Activated naive CD8-positive, alpha-beta T cell treated with anti-CD3 and anti-CD28 coated beads for 36 hours (primary cell): ENCODE data around the gene DCHS2. TPM values are rescaled to one million over a fixed set of nuclear protein-coding genes. Genes with fewer than 3 reads are reported as not detected.

Experiments
- DNase-seq: peaks from one replicate; pipeline ENCODE4 v3.0.0; 2021
- H3K27ac Mint-ChIP-seq: one replicate; pipeline ENCODE4 v1.8.0; 2022; ENCODE audit warnings: mild to moderate bottlenecking, moderate library complexity, mixed read lengths
- H3K27me3 Mint-ChIP-seq: one replicate; pipeline ENCODE4 v1.8.0; 2022; ENCODE audit warnings: mild to moderate bottlenecking, mixed read lengths
- H3K36me3 Mint-ChIP-seq: one replicate; pipeline ENCODE4 v1.8.0; 2021; ENCODE audit warnings: mild to moderate bottlenecking, mixed read lengths
- H3K4me1 Mint-ChIP-seq: one replicate; pipeline ENCODE4 v1.8.0; 2021; ENCODE audit warnings: mixed read lengths
- H3K4me3 Mint-ChIP-seq: one replicate; pipeline ENCODE4 v1.8.0; 2022; ENCODE audit warnings: mild to moderate bottlenecking, moderate library complexity, mixed read lengths
- H3K9me3 Mint-ChIP-seq: one replicate; pipeline ENCODE4 v1.8.0; 2022; ENCODE audit warnings: mixed read lengths
- total RNA-seq, 2 experiments: library from RNA; stranded (reverse); gene quantifications; one replicate each; pipeline ENCODE4 v1.2.3, GENCODE V29; 2021

Gene DCHS2
- total RNA-seq, 2 experiments from 2014 or later, result not detected

DNA sequence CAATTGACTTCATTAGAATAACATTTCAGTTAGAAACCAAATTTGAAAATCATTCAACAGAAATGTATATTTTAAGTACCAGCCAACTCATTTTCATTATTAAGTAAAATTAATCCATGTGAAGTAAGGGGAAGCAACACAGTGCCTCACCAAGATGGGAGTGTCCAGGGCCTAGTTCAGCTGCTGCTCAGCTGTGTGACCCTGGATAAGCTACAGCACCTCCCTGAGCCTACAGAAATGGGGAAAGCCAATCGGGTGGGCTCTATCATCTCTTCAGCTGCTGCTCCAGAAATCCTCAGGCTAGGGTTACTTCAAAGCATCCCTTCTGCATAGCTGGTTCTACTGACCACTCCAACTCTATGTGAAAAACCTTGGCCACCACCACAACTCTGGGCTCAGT, 18.7 kb downstream of the DCHS2 start:
- no peak for DNase-seq
- Mint-ChIP-seq H3K27me3 (peaks cover 28% of the 10 kb centered on the region), H3K4me1 (no peaks in the 10 kb centered on the region), H3K27ac (no peak overlapping the region), H3K9me3 (no peaks in the 10 kb centered on the region), H3K4me3 (no peak overlapping the region), H3K36me3 (no peaks in the 10 kb centered on the region)

DNA sequence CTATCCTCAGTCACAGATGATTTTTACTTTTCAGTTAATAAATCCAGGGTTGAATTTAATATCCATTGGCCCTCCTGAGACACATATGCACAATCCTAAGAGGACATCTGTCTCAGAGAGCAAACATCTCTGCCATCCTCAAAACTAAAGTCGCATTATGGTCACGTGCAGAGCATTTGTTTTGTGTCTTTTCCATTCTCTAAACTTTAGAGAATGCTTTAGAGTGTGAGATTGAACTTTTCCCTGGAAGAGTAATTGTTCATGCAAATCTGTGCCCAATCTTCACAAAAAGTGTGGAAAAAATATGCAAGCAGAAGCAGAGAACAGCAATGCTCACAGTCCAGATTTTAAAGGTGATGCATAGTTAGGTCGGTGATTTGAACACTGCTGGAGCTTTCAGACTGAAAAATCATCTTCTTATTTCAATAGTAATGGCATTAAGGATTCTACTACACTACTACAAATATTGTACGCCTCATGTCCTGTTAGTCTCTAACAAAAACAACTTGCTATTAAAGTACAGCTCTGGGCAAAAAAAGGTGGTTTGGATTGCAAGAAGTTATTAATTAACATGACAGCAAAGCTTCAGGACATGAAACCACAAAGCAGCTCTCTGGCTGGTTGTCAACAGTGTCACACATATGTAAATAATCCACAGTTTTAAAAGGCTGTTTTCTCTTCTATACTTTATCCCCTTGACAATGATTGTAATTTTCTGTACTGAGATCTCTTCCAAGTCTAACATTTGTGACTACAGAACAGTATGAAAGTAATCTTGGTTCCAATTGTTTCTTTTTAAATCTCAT, 19.9 kb downstream of the DCHS2 start:
- Mint-ChIP-seq H3K4me3 (no peak overlapping the region), H3K27me3 (peaks cover 24% of the 10 kb centered on the region), H3K9me3 (no peaks in the 10 kb centered on the region), H3K36me3 (no peaks in the 10 kb centered on the region), H3K27ac (no peak overlapping the region), H3K4me1 (no peaks in the 10 kb centered on the region)
- no peak for DNase-seq

DNA sequence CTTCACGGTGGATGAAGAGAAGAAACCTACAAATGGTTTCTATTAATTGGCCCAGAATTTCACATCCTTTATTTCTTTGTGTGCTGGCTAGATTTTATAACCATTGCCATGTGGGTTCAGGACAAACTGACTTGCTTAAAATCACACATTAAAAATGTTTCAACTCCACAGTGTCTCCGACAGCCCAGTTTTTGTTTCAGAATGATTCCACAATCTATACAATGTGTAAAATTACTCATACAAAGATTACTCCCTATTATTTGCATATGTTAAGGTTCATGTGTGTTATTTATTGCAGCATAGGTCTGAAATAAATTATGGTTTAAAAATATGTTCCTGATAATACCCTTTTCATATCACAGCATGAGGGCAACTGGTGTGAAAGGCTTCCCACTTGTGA, 20.6 kb downstream of the DCHS2 start:
- DNase-seq, result no peak
- H3K27ac Mint-ChIP-seq, result no peak overlapping the region
- H3K36me3 Mint-ChIP-seq, result no peaks in the 10 kb centered on the region
- H3K4me3 Mint-ChIP-seq, result no peak overlapping the region
- peaks cover 24% of the 10 kb centered on the region for H3K27me3 Mint-ChIP-seq
- H3K9me3 Mint-ChIP-seq, result no peaks in the 10 kb centered on the region
- H3K4me1 Mint-ChIP-seq, result no peaks in the 10 kb centered on the region

DNA sequence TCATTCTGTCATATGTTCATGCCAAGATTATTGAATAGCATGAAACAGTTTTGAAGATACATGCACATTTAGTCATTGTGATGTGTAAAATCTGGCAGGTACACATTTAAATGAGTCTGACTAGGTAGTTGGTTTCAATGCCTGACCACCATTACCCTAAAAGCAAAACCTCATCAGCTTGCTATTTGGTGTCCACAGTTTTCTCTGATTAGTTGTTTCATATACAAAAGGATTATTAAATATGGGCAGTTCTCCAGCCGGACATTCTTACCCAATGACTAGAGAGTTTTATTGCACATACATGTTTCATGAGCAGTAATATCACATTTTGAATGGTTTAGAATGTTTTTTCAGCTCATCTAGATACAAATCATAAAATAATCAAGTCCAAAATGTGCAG, 23.7 kb downstream of the DCHS2 start:
- DNase-seq, result no peak
- H3K4me3 Mint-ChIP-seq, result no peak overlapping the region
- H3K4me1 Mint-ChIP-seq, result no peaks in the 10 kb centered on the region
- no peaks in the 10 kb centered on the region for H3K9me3 Mint-ChIP-seq
- no peaks in the 10 kb centered on the region for H3K36me3 Mint-ChIP-seq
- H3K27me3 Mint-ChIP-seq, result peaks cover 19% of the 10 kb centered on the region
- no peak overlapping the region for H3K27ac Mint-ChIP-seq

DNA sequence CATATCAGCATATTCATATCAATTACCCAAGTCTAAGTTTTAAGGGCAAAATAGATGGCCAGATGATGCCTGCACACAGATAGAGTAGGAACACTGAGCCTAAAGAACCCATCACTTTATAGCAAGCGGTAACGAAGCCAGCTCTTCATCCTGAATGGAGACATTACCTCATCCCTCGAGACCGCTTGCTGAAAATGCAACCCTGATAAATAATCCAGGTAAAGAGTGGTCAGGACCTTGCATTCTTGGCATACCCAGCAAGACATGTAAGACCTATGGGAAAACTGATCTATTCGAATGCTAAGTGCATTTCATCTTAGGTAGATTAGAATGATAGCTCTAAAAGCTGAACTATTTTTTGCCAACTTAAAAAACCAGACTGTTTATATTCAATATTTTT, 25.3 kb downstream of the DCHS2 start:
- Mint-ChIP-seq H3K9me3 (no peaks in the 10 kb centered on the region), H3K27me3 (peaks cover 23% of the 10 kb centered on the region), H3K36me3 (no peaks in the 10 kb centered on the region), H3K27ac (no peak overlapping the region), H3K4me3 (no peak overlapping the region), H3K4me1 (no peaks in the 10 kb centered on the region)
- no peak for DNase-seq

DNA sequence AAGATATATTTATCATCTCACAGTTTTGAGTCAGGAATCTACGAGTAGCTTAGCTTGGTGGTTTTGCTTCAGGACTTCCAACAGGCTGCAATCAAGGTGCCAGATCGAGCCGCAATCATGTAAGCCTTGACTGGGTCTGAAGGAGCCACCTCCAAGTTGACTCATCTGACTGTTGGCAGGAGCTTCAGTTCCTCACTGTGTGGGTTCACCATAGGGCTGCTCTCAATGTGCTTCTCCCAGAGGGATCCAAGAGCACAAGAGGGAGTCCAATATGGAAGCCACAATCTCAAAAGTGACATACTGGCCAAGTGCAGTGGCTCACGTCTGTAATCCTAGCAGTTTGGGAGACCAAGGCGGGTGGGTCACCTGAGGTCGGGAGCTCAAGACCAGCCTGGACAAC, 26.5 kb downstream of the DCHS2 start:
- Mint-ChIP-seq H3K27ac (no peak overlapping the region), H3K27me3 (peaks cover 16% of the 10 kb centered on the region), H3K4me1 (no peaks in the 10 kb centered on the region), H3K36me3 (no peaks in the 10 kb centered on the region), H3K4me3 (no peak overlapping the region), H3K9me3 (no peaks in the 10 kb centered on the region)
- no peak for DNase-seq

DNA sequence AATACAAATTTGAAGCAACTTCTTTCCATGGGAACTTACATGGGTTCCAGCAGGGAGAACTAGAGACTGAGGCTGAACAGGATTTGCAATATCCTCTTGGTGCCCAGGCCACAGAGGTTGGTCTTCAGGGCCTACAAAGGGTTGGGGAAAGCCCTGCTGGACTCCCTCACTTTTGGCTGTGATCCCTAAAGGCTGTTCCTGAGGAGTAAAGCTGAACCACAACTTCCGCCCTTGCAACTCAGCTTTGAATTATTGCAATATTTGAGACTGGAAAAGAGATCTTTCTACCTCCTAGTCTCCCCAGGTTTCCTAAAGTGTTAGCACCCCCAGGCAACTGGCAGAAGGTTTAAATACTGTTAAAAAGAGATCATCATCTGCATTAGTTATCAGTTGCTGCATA, 26.9 kb downstream of the DCHS2 start:
- Mint-ChIP-seq H3K4me1 (no peaks in the 10 kb centered on the region), H3K27me3 (peaks cover 18% of the 10 kb centered on the region), H3K36me3 (no peaks in the 10 kb centered on the region), H3K27ac (no peak overlapping the region), H3K4me3 (no peak overlapping the region), H3K9me3 (no peaks in the 10 kb centered on the region)
- DNase-seq, result no peak

DNA sequence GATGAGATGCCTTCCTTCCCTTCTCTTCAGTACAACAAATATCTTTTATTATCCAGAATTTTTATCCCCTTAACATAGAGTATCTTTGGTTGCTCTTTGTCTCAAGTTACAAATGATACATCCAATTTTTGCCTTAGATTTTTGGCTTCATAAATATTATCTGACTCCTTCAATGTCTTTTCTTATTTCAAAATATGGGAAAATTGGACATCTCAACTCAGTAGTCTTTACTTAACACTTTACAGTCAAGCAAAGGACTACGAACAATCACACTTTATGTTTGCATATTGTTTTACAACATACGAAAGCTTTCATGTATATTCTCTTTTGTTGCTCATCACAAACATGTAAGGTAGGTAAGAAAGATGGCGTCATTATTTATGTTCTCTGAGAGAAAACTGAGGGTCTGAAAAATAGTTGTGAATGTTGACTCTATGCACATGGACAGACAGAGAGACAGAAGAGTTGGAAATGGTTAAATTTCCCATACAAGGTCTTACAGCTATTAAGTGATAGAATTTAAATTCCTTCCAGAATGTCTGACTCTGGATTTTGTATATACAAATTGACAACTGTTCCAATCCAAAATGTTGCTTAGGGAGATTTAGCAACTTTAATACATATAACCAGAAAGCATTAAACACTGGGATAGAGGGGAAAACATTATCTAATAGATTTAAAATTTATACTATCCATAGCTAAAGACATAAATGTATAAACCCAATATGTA, 29.4 kb downstream of the DCHS2 start:
- Mint-ChIP-seq H3K9me3 (no peaks in the 10 kb centered on the region), H3K4me1 (no peaks in the 10 kb centered on the region), H3K27me3 (peaks cover 29% of the 10 kb centered on the region), H3K36me3 (no peaks in the 10 kb centered on the region), H3K27ac (no peak overlapping the region), H3K4me3 (no peak overlapping the region)
- DNase-seq, result no peak

DNA sequence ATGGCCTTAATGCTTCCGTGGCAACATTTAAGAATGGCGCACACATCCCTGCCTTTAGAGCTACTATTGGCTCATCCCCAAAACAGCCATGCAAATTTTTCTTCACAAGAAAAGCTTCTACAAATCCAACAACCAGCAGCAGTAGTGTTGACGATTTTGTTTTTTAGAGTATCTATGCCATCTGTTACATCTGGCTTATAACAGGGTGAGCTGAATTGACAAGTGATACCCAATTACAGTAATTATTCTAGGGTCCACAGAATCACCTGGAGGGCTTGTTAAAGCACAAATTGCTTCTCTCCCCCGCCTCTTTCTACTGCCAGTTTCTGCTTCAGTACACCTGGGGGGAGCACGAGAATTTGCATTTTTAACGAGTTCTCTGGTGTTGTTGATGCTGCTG, 34.1 kb downstream of the DCHS2 start:
- H3K27me3 Mint-ChIP-seq, result peaks cover 40% of the 10 kb centered on the region
- DNase-seq, result no peak
- H3K4me1 Mint-ChIP-seq, result no peaks in the 10 kb centered on the region
- H3K27ac Mint-ChIP-seq, result no peak overlapping the region
- H3K9me3 Mint-ChIP-seq, result peaks cover 2% of the 10 kb centered on the region
- H3K4me3 Mint-ChIP-seq, result no peak overlapping the region
- no peaks in the 10 kb centered on the region for H3K36me3 Mint-ChIP-seq

DNA sequence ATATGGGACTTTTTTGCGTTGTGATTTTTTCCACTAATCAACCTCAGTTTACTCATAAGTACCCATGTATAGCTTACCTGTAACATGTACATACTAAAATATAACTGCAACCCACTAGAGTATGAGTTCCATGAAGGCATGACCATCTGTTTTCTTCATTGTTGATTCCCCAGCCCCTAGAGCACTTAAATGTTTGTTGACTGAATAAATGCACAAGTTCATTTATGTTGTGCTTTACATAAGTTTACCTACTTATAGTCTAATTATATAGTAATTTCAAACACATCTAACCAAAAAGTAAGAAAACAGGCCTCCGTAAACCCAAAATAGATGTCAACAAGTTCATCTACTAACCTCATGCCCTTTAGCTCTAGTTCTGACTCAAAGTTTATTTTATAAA, 34.7 kb downstream of the DCHS2 start:
- no peak for DNase-seq
- H3K4me3 Mint-ChIP-seq, result no peak overlapping the region
- peaks cover 2% of the 10 kb centered on the region for H3K9me3 Mint-ChIP-seq
- peaks cover 40% of the 10 kb centered on the region for H3K27me3 Mint-ChIP-seq
- H3K4me1 Mint-ChIP-seq, result no peaks in the 10 kb centered on the region
- no peak overlapping the region for H3K27ac Mint-ChIP-seq
- no peaks in the 10 kb centered on the region for H3K36me3 Mint-ChIP-seq

DNA sequence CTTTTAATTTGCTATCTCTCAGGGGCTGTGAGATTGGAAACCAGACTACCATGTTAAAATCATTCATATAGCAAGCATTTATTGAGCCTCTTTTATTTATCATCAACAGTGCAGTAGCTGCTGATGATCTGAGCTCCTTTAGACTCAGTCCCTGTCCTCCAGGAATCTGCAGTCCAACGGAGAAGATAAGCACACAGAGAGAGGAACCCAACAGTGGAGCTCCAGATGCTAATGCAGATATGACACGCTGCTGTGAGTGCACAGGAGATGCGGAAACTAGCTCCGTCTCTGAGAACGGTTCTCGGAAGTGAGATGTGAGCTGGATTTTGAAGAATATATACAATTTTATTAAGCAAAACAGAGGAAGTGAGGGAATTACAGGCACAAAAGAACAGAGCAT, 35.4 kb downstream of the DCHS2 start:
- DNase-seq, result no peak
- no peak overlapping the region for H3K4me3 Mint-ChIP-seq
- peaks cover 2% of the 10 kb centered on the region for H3K9me3 Mint-ChIP-seq
- H3K27me3 Mint-ChIP-seq, result peaks cover 37% of the 10 kb centered on the region
- no peak overlapping the region for H3K27ac Mint-ChIP-seq
- H3K4me1 Mint-ChIP-seq, result no peaks in the 10 kb centered on the region
- H3K36me3 Mint-ChIP-seq, result no peaks in the 10 kb centered on the region

DNA sequence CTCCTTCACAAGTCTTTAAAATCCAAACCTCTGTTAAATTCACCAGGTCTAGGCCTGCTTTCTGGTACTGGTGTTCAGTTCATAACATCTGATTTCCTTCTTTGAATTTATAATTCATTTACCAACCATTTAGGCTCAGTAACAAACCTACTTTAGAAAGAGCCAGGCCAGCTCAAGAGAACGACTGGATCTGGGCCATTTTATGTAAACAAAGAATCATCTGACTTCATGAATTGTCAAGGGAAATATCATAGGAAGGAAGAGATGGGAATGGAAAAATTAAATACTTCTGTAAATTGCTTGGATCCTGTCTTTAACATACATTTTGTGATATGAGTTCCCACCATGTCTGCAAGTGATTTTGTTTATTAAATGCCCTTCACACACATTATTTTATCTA, 36.5 kb downstream of the DCHS2 start:
- H3K4me3 Mint-ChIP-seq, result no peak overlapping the region
- DNase-seq, result no peak
- peaks cover 37% of the 10 kb centered on the region for H3K27me3 Mint-ChIP-seq
- H3K36me3 Mint-ChIP-seq, result no peaks in the 10 kb centered on the region
- peaks cover 2% of the 10 kb centered on the region for H3K9me3 Mint-ChIP-seq
- H3K4me1 Mint-ChIP-seq, result no peaks in the 10 kb centered on the region
- H3K27ac Mint-ChIP-seq, result no peak overlapping the region

DNA sequence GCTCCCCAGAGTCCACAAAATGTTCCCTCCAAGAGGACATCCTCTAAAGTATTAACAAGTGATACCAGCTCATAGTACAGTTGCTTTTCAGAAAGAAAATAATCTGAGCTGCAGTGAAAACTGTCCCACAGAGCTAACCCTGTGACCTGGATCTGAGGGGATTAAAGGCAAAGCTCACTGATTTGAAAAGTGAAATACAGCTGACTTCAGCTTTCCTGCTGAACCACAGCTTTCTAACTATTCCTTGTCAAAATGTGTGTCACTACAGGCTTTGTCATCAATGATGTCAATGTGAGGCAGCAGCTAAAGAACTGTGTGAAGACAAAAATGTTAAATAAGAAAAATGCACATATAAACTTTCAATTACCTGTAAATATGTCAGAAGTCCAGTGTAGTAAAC, 36.9 kb downstream of the DCHS2 start:
- Mint-ChIP-seq H3K36me3 (no peaks in the 10 kb centered on the region), H3K9me3 (peaks cover 2% of the 10 kb centered on the region), H3K27ac (no peak overlapping the region), H3K4me3 (no peak overlapping the region), H3K4me1 (no peaks in the 10 kb centered on the region), H3K27me3 (peaks cover 36% of the 10 kb centered on the region)
- no peak for DNase-seq

DNA sequence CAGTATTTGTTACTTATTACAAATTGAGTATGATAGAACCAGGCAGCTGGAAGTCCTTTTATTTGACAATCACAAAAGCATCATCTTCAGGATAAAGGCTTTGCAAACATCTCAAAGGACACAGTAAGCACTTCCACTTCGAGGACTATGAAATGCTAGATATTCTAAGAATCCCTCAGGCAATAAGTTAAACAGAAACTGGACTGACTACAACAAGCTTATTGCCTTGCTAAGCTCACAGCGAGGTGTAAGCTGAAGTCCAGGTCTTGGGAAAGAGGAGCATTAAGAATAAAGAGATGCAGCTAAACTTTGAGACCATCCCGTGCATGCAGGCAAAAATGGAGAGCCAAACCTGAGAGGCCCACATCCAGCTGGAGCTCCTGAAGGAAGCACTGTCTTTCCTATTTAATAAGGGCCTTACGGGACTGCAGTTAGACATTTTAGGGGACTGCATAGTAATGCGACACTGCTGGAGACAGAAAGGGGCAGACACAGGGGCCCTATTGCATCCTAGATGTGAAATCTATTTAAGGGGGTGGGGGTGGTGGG, 38.7 kb downstream of the DCHS2 start:
- no peaks in the 10 kb centered on the region for H3K4me1 Mint-ChIP-seq
- no peak for DNase-seq
- H3K4me3 Mint-ChIP-seq, result no peak overlapping the region
- no peaks in the 10 kb centered on the region for H3K36me3 Mint-ChIP-seq
- peaks cover 22% of the 10 kb centered on the region for H3K27me3 Mint-ChIP-seq
- peaks cover 2% of the 10 kb centered on the region for H3K9me3 Mint-ChIP-seq
- H3K27ac Mint-ChIP-seq, result no peak overlapping the region

DNA sequence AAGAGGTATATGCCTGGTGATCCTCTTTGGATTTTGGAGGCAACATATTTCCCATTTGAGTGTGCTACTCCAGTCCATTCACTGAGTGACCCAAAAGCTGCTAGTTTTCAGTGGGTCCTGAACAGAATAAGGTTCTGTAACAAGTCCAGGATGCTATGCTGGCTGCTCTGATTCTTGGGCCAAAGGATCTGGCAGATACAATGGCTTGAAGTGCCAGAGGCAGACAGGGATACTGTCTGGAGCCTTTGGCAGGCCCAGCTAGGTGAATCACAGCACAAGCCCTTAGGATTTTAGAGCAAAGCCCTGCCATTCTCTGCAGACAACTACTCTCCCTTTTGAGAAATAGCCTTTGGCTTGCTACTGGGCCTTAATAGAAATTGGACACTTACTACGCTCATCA, 40.6 kb downstream of the DCHS2 start:
- no peak for DNase-seq
- H3K4me3 Mint-ChIP-seq, result no peak overlapping the region
- H3K27me3 Mint-ChIP-seq, result peaks cover 7% of the 10 kb centered on the region

DNA sequence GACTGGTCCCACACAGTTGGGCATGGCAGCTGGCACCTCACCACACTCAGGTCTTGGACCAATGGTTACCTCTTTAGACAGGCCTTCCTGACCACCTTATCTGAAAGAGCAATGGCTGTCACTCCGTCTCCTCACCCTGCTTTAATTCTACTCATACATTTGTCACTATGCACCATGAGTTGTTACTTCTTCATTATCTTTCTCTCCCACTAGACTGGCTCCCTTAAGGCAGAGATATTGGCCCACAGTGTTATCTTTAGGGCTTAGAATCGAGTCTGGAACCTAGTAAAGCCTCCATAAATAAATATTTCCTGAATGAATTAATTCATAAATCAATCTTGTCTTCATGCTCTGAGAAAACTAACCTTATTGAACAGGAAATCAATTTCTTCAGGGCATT, 46.6 kb downstream of the DCHS2 start:
- H3K4me1 Mint-ChIP-seq, result no peaks in the 10 kb centered on the region
- H3K27ac Mint-ChIP-seq, result no peak overlapping the region
- no peaks in the 10 kb centered on the region for H3K9me3 Mint-ChIP-seq
- DNase-seq, result no peak
- no peak overlapping the region for H3K4me3 Mint-ChIP-seq
- H3K36me3 Mint-ChIP-seq, result no peaks in the 10 kb centered on the region
- peaks cover 5% of the 10 kb centered on the region for H3K27me3 Mint-ChIP-seq

More for the DNA sequence above, 40.6 kb downstream of the DCHS2 start:
- Mint-ChIP-seq H3K27ac (no peak overlapping the region), H3K4me1 (no peaks in the 10 kb centered on the region), H3K36me3 (no peaks in the 10 kb centered on the region), H3K9me3 (peaks cover 2% of the 10 kb centered on the region)
